ENCODE data around the gene CXorf58.
"Not testable (repeated sequence)": the region's sequence is repeated elsewhere in the genome, so short reads cannot be mapped to it uniquely, and the experiment has no call there.

CXorf58 gene, protein sequence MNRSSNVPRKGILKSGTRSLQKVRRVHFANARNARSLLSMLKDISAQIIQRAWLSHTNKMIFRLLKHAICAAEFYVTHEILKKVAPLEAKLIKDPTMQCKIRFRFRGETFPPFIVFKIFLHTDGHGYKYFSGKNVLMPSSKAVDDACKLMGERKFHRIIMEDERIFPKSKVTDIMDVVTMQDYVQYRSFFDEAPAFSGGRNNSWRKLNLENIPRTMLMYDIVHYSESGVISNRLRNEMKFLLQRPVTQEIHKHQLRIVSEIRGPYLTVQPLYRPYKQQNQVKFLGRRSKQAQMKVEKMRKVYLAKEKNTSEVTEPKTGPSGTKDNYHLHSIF

GRCh38 chrX:23907498-23908218, at the start of gene CXorf58, which contains the start of gene APOO:
TSS of gene CXorf58 (plus strand) at chrX:23908006. CDS start at chrX:23910303, 2,297 bp downstream.
TSS of gene APOO (minus strand) at chrX:23907938. CDS start at chrX:23907702, 236 bp downstream.
- peak; percentile 99 for DNase-seq

- DNase-seq: not testable (repeated sequence)
These were observed 48.6 kb upstream of the CXorf58 start for GRCh38 chrX:23859238-23859637.

GRCh38 chrX:23861215-23861896, 46.5 kb upstream of the CXorf58 start:
- no peak for DNase-seq

GRCh38 chrX:23861952-23862351, 45.9 kb upstream of the CXorf58 start:
- not testable (repeated sequence) for DNase-seq

- DNase-seq: no peak
These were observed 43.0 kb upstream of the CXorf58 start for GRCh38 chrX:23864742-23865326.

GRCh38 chrX:23870041-23870440, 37.8 kb upstream of the CXorf58 start:
- no peak for DNase-seq

GRCh38 chrX:23871905-23872546, 35.8 kb upstream of the CXorf58 start:
- DNase-seq: no peak

- no peak for DNase-seq
These were observed 28.3 kb upstream of the CXorf58 start for GRCh38 chrX:23879380-23880090.

DNA sequence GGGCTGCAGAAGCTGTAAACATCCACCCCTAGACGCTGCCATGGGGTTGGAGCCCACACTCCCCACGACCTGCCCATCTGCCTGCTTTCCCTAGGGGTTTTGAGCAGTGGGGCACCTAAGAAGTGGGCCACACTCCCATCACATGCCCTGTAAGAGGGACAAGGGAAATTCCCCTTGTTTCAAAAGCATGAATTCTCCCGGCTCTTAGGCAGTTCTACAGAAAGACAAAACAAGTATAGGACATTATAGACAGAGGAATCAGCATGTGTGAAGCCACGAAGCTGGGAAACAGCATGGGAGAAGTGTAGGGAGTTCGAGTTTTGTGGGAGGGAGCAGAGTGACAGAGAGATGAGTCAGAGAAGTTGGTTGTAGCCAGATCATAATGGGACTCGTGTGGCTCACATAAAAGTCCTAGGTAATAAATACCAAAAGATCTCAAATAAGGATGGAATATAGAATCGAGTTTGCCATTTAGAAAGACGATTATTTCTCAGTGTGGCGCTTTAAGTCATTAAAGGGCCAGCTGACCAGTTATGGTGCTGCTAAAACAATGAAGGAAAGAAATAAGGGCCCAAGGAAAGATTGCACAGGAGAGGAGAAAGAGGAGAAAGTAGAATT, 24.0 kb upstream of the CXorf58 start:
- DNase-seq: no peak

- no peak for DNase-seq
These were observed 23.3 kb upstream of the CXorf58 start for GRCh38 chrX:23884427-23885024.

- no peak for DNase-seq
These were observed 22.0 kb upstream of the CXorf58 start for GRCh38 chrX:23885803-23886202.

DNA sequence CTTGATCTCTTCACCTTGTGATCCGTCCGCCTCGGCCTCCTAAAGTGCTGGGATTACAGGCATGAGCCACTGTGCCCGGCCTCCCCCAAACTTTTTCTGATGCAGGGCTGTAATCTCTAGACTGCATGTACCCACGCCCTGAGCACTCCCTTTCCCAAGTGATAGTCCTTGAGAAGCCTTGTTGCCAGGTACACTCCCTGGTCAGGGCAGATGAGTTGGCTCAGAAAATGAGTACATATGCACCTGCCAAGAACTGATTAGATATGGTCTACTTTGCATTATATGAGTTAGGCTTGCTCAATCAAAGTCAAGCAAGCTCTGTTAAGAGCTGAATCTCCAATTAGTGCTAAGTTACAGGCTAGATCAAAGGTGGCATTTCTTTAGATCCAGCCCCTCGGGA, 20.4 kb upstream of the CXorf58 start:
- no peak for DNase-seq

- no peak for DNase-seq
These were observed 19.9 kb upstream of the CXorf58 start for GRCh38 chrX:23887918-23888317.

GRCh38 chrX:23888887-23889501, 18.8 kb upstream of the CXorf58 start:
- no peak for DNase-seq

GRCh38 chrX:23890933-23891332, 16.9 kb upstream of the CXorf58 start:
- no peak for DNase-seq

DNA sequence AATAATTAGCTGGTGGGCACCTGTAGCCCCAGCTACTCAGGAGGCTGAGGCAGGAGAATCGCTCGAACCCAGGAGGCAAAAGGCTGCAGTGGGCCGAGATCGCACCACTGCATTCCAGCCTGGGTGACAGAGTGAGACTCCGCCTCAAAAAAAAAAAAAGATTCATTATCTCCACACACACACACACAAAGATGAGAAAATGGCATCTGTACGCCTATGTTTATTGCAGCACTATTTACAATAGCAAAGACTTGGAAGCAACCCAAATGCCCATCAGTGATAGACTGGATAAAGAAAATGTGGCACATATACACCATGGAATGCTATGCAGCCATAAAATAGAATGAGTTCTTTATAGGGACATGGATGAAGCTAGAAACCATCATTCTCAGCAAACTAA, 12.8 kb upstream of the CXorf58 start:
- DNase-seq: not testable (repeated sequence)

DNA sequence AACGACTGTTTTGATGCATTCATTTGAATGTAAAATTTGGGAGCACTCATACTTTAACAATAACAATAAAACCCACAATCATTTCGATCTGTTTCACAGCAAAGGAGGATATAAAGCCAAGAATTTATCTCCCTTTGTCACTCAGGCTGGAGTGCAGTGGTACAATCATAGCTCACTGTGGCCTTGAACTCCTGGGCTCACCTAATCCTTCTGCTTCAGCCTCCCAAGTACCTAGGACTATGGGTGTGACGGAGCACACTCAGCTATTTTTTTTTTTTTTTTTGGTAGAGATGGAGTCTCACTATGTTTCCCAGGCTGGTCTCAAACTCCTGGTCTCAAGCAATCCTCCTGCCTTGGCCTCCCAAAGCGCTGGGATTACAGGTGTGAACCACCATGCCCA, 11.3 kb upstream of the CXorf58 start:
- not testable (repeated sequence) for DNase-seq

DNA sequence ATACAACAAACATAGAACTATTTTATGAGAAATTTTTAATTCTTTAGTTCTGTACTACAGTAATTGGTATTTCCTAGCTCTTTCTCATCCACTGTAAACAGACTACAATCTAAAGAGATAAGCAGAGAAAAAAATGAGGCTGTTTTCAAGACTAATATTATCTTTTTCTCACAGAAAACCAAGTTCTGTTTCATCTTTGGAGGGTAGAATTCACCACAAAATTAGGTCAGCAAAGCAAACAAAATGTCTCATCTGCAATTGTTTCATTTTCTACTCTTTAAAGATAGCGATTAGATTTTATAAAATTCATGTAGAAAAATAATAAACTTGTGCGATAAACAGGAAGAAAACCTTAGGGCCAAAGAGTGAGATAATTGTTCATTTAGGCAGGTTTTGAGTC, 10.8 kb upstream of the CXorf58 start:
- no peak for DNase-seq

DNA sequence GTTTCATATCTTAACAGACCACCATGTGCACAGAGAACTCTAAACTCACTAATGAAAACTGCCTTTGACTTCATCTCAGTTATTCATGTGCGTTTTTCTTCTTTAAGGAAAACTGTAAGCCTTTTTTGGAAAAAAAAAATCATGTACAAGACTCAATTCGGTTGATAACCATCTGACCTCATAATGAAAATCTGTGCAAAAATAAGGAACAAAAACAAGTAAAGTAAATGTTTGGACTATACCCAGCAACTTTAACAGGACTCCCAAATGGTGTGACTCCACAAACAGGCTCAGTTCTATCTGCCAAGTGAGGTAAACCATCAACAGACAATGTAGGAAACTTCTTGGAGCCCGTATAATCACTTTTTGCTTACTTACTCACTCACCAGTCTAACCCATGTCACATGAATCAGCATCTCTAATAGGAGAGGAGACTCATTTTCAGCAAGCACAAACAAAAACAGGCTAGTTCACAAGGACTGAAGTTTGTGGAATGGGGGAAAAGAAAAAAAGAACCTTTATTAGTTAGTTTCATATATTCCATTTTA, 9.3 kb upstream of the CXorf58 start:
- DNase-seq: no peak

DNA sequence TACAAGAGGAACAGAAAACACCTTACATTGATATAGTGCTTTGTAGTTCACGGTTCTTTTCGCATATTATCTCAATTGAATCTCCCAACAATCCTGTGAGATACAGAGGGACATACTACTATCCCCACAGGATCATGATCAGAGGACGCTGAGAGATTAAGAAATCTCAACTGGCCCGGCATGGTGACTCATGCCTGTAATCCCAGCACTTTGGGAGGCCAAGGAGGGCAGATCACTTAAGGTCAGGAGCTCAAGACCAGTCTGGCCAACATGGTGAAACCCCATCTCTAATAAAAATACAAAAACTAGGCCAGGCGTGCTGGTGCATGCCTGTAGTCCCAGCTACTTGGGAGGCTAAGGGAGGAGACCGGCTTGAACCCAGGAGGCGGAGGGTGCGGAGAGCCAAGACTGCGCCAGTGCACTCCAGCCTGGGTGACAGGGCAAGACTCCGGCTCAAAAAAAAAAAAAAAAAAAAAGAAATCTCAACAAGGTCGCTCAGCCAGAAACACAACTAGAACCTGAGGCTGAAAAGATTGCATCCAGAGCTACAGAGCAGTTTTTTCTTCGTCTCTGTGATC, 7.5 kb upstream of the CXorf58 start:
- DNase-seq: no peak
